Ureter (tissue), 1 donor: ENCODE results near the gene PARPBP. TPM values are rescaled to one million over a fixed set of nuclear protein-coding genes. Genes with fewer than 3 reads are reported as not detected.

Experiments used
- total RNA-seq: library from RNA; stranded (reverse); gene quantifications from one replicate; pipeline ENCODE4 v1.2.4, GENCODE V29; 2023
- donor health status: DM: yes; HTN: yes; CAD: no.

Gene PARPBP
- total RNA-seq, 1 donor from 2014 or later = 2.7 TPM

Other genes with a start within 250 kb of the PARPBP start
- gene DRAM1, start 242.6 kb upstream of the PARPBP start, total RNA-seq = 16.4 TPM
- gene WASHC3, start 58.2 kb upstream of the PARPBP start, total RNA-seq = 41.5 TPM
- gene NUP37, start 69 bp upstream of the PARPBP start, total RNA-seq = 23.4 TPM
- not detected for gene PMCH, start 77.7 kb downstream of the PARPBP start, total RNA-seq